ENCODE results near the gene MSH2.

The MSH2 gene

DNA sequence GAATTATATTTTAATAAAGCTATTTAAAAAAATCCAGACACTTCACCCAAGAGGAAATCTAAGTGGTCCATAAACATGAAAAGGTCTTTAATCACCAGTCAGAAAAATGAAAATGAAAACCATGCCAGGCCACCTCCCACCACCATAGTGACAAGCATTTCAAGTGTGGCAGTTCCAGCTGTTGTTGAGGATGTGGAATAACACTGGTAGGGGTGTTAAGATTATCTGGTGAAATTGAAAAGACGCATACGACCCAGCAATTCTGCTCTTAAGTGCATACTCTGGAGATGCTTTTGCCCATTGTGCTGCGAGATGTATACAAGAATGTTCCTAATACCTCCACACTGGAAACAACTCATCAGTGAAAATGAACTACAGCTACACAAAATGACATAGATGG is 82.2 kb downstream of the MSH2 start:
- Histone ChIP-seq H3K27me3 (ENCODE audit: control insufficient read depth, insufficient read depth, low read length) (no peaks in the 10 kb centered on the region), H3K9ac (ENCODE audit: low read depth, low read length) (no peak overlapping the region), H3K4me1 (ENCODE audit: control insufficient read depth, insufficient read depth, low read length) (peaks cover 15% of the 10 kb centered on the region), H3K36me3 (ENCODE audit: insufficient read depth, low read length) (peaks cover 9% of the 10 kb centered on the region), H3K4me3 (ENCODE audit: low read length) (no peak overlapping the region), H3K4me2 (ENCODE audit: low read length) (no peak overlapping the region), H3K9me3 (replicated peaks; ENCODE audit: low read length) (no peaks in the 10 kb centered on the region)

DNA sequence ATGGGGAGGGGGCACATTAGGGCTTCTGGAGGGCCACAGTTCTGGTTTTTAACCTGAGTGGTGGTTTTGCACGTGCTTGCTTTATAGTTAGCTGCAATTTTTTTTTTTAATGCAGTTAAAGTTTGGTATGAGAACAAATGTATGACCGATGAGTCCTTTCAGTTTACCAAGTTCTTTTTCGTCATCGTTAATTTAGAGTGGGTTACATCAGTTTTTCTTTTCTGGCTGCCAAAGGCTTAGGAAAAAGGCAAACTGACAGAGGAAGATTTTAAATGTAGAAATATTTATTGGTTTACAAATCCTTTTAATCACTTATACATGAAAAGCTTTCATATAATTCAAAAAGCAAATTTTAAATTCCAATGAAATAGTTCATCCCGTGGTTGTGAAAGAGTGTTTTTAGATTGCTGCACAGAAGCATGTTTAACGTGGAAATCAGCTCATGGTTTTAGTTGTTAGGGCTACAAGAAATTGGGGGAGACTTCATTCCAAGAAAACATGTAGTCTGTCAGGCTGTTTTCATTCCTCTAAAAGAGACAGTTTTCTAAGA is 82.9 kb downstream of the MSH2 start:
- Histone ChIP-seq H3K4me3 (ENCODE audit: low read length) (no peak overlapping the region), H3K9ac (ENCODE audit: low read depth, low read length) (no peak overlapping the region), H3K4me1 (ENCODE audit: control insufficient read depth, insufficient read depth, low read length) (peaks cover 15% of the 10 kb centered on the region), H3K27me3 (ENCODE audit: control insufficient read depth, insufficient read depth, low read length) (no peaks in the 10 kb centered on the region), H3K9me3 (replicated peaks; ENCODE audit: low read length) (no peaks in the 10 kb centered on the region), H3K4me2 (ENCODE audit: low read length) (no peak overlapping the region), H3K36me3 (ENCODE audit: insufficient read depth, low read length) (peaks cover 9% of the 10 kb centered on the region)

DNA sequence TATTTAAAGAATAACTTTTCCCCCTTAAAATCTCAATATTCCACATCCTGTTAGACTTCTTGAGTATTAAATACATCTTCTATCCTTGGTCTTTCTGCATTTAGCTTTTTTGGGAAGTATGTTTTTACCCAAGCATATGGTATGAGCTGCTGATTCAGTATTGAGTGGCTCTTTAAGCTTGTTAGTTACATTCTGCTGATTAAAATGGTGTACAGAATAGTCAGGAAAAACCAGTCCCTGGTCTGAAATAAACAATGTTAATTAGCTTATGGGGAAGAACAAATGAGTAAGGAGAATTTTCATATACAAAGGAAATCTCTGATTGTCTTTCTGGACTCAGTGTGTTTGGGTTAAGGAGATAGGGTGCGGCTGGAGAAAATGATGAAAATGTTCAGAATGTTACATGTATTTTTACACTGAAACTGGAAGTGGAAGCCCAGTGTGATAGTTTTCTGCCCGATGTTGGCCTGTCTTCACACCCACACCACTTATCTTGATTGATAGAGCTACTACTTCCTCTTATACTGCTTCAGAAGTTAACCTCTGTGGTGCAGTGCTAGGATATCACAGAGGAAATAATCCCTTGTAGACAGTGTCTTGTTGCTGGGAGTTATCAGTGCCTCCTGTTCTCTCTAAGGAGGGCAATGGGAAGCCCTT is 84.0 kb downstream of the MSH2 start:
- Histone ChIP-seq H3K4me1 (ENCODE audit: control insufficient read depth, insufficient read depth, low read length) (peaks cover 15% of the 10 kb centered on the region), H3K9me3 (replicated peaks; ENCODE audit: low read length) (no peaks in the 10 kb centered on the region), H3K4me3 (ENCODE audit: low read length) (no peak overlapping the region), H3K4me2 (ENCODE audit: low read length) (no peak overlapping the region), H3K36me3 (ENCODE audit: insufficient read depth, low read length) (peaks cover 9% of the 10 kb centered on the region), H3K27me3 (ENCODE audit: control insufficient read depth, insufficient read depth, low read length) (no peaks in the 10 kb centered on the region), H3K9ac (ENCODE audit: low read depth, low read length) (no peak overlapping the region)

DNA sequence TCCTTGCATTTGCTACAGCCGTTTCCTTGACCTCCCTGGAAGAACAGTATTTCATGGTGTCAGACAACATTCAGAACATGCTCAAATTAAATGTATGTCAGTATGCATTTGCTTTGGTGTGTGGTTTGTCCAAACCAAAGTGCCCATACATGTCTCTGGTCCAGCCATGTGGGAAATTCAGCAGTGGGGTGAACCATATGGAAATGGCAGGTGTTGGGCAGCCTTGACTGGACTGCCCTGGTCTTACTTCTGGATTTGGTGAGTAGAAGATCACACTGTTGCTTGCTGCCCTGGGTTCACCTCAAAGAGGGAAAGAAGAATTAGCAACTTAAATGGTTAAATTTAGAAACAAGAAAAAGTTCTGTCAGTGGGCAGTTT is 84.5 kb downstream of the MSH2 start:
- Histone ChIP-seq H3K9me3 (replicated peaks; ENCODE audit: low read length) (no peaks in the 10 kb centered on the region), H3K4me2 (ENCODE audit: low read length) (no peak overlapping the region), H3K4me3 (ENCODE audit: low read length) (no peak overlapping the region), H3K27me3 (ENCODE audit: control insufficient read depth, insufficient read depth, low read length) (no peaks in the 10 kb centered on the region), H3K4me1 (ENCODE audit: control insufficient read depth, insufficient read depth, low read length) (peaks cover 15% of the 10 kb centered on the region), H3K9ac (ENCODE audit: low read depth, low read length) (no peak overlapping the region), H3K36me3 (ENCODE audit: insufficient read depth, low read length) (peaks cover 9% of the 10 kb centered on the region)

DNA sequence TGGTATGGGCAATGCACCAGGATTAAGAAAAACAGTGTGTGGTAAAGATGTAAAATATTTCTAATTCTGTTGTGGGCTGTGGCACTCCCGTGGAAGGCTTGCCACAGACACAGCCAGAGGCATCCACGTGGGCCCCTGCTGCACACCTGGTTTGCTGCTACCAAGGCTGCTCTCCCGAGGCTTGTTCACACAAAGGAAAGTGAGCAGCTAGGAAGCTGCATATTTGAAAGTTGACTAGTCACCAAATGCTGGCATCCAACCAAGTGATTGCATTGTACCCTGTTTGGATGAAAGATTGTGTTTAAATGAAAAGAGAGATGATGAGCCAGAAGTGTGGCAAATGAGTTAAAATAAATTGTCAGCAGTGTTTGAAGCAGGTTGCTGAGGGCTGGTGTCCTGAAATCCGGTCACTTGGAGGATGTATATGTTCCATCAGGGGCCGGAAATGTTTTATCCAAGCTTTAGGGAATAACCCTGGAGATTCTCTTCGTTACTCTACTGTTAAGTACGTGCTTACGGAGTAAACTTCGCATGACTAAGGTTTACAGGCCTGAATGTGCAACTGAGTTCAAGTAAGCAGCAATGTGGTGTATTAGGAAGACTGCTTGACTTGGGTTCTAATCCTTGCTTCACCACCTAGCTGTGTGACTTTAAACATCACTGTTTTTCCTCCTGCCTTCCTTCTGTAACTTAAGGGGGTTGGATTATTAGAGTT is 86.1 kb downstream of the MSH2 start:
- Histone ChIP-seq H3K27me3 (ENCODE audit: control insufficient read depth, insufficient read depth, low read length) (no peaks in the 10 kb centered on the region), H3K9ac (ENCODE audit: low read depth, low read length) (no peak overlapping the region), H3K4me3 (ENCODE audit: low read length) (no peak overlapping the region), H3K4me2 (ENCODE audit: low read length) (no peak overlapping the region), H3K36me3 (ENCODE audit: insufficient read depth, low read length) (peaks cover 8% of the 10 kb centered on the region), H3K9me3 (replicated peaks; ENCODE audit: low read length) (no peaks in the 10 kb centered on the region), H3K4me1 (ENCODE audit: control insufficient read depth, insufficient read depth, low read length) (peaks cover 15% of the 10 kb centered on the region)

DNA sequence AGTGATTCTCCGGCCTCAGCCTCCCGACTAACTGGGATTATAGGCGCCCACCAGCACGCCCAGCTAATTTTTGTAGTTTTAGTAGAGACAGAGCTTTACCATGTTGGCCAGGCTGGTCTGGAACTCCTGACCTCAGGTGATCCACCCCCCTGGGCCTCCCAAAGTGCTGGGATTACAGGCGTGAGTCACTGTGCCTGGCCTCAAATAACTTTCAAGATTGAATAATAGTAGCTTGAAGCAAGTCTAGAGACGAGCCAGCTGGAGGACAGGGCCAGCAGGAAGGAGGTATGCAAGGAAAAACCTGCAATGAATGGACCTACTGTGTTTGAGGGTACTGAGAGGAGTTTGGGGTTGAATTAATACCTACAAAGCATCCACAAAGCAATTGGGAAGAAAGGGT is 87.5 kb downstream of the MSH2 start:
- H3K4me1 ChIP-seq (ENCODE audit: control insufficient read depth, insufficient read depth, low read length): peaks cover 14% of the 10 kb centered on the region
- no peak overlapping the region for H3K4me2 ChIP-seq (ENCODE audit: low read length)
- no peaks in the 10 kb centered on the region for H3K27me3 ChIP-seq (ENCODE audit: control insufficient read depth, insufficient read depth, low read length)
- H3K4me3 ChIP-seq (ENCODE audit: low read length): no peak overlapping the region
- no peaks in the 10 kb centered on the region for H3K9me3 ChIP-seq (replicated peaks; ENCODE audit: low read length)
- no peaks in the 10 kb centered on the region for H3K36me3 ChIP-seq (ENCODE audit: insufficient read depth, low read length)
- no peak overlapping the region for H3K9ac ChIP-seq (ENCODE audit: low read depth, low read length)

DNA sequence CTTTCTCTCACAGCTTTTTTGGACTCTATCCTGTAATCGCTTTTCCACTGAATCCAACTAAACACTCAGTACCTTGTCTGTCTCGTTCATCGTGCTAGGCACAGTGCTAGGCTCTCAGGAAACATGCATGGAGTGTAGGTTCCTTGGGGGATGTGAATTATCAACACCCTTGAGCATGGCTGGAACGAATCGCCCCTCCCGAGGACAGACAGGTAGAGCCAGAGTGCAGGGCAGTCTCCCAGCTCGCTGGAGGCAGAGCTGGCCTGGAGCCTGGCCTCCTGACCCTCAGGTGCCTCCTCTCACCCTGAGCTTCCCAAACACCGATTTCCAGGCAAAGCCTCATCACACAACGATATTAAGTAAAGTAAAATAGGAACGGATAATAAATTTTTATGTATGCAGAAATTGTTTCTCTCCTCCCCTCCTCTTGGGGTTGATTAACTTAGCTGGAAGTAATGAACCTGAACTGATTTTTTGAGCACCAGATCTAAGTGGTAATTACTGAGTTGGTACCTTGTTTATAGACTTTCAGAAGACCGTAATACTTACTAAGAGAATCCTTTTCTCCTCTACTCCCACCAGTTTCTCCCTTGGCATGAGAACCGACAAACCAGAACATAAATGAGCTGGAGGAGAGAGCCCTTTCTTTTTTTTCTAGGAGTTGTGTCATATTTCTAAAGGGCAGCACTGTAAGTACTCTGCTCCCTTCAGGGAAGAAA is 90.5 kb downstream of the MSH2 start:
- Histone ChIP-seq H3K4me3 (ENCODE audit: low read length) (no peak overlapping the region), H3K9me3 (replicated peaks; ENCODE audit: low read length) (no peaks in the 10 kb centered on the region), H3K27me3 (ENCODE audit: control insufficient read depth, insufficient read depth, low read length) (no peaks in the 10 kb centered on the region), H3K4me2 (ENCODE audit: low read length) (no peak overlapping the region), H3K4me1 (ENCODE audit: control insufficient read depth, insufficient read depth, low read length) (peaks cover 8% of the 10 kb centered on the region), H3K9ac (ENCODE audit: low read depth, low read length) (no peak overlapping the region), H3K36me3 (ENCODE audit: insufficient read depth, low read length) (no peaks in the 10 kb centered on the region)

DNA sequence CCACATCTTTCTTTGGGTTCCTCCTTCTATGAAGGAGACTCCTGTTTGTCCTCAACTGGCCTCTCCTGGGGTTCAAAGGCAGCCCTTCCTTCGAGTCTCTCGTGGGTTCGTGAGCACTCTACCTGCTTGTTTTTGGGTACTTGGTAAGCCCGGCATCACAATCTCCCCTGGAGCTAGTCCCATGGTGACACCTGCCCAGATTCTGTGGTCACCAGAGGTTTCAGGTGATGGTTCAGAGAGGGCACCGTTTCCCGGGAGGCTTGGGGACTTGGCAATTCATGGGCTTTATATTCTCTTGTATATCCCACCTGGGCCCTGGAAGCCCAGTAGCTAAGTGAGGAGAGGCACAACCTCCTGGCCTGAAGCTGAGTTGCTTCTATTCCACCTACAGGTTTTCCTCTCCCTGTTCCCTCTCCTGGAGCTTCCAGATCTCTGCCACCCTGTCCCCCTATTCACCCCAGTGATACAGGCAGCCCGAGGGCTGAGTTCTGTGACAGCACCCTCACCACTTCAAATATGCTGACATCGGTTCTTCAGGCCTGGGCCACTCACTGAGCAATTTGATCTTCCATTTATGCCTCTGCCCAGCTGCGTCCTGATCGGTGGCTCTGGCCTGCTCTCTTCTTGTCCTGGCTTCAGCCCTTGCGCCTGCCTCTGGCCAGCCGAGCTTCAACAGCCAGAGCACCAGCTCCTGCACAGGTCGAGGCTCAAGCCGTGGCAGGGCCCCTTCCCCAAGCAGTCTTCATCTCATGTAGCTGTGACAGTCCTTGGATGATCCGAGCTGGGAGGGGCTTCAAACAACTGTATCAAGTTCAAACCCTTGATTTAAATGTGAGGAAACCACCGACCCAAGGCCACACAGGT is 91.5 kb downstream of the MSH2 start:
- Histone ChIP-seq H3K36me3 (ENCODE audit: insufficient read depth, low read length) (no peaks in the 10 kb centered on the region), H3K4me2 (ENCODE audit: low read length) (no peak overlapping the region), H3K4me1 (ENCODE audit: control insufficient read depth, insufficient read depth, low read length) (no peaks in the 10 kb centered on the region), H3K27me3 (ENCODE audit: control insufficient read depth, insufficient read depth, low read length) (no peaks in the 10 kb centered on the region), H3K9me3 (replicated peaks; ENCODE audit: low read length) (peaks cover under 1% of the 10 kb centered on the region), H3K9ac (ENCODE audit: low read depth, low read length) (no peak overlapping the region), H3K4me3 (ENCODE audit: low read length) (no peak overlapping the region)

DNA sequence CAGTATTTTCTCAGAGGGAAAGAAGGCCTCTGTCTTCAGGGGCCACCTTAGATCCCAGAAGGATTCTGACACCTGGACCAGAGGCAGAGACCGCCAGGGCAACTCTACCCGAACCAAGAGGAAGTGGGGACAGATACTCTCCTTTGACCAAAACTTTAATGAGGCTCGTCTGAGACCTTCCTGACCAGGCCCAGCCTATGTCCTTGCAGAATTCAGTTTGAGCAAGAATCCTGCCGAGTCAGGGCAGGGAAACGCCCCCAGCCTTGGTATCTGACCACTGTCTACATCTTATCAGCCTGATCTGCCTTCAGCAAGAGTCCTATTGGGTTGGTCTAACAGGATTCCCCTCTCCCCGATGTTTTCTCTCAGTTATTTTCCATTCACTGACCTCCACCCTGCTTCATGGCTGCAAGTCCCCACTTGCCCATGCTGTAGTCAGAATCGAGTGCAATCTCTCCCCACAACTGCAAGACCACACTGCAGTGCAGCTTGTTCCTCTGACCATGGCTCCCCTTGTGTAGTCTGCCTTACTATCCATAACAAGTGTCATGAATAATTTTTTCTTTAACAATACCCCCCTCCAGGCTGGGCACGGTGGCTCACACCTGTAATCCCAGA is 95.0 kb downstream of the MSH2 start:
- Histone ChIP-seq H3K4me2 (ENCODE audit: low read length) (no peak overlapping the region), H3K4me3 (ENCODE audit: low read length) (no peak overlapping the region), H3K27me3 (ENCODE audit: control insufficient read depth, insufficient read depth, low read length) (no peaks in the 10 kb centered on the region), H3K36me3 (ENCODE audit: insufficient read depth, low read length) (no peaks in the 10 kb centered on the region), H3K9me3 (replicated peaks; ENCODE audit: low read length) (peaks cover 10% of the 10 kb centered on the region), H3K9ac (ENCODE audit: low read depth, low read length) (no peak overlapping the region), H3K4me1 (ENCODE audit: control insufficient read depth, insufficient read depth, low read length) (peaks cover 10% of the 10 kb centered on the region)

DNA sequence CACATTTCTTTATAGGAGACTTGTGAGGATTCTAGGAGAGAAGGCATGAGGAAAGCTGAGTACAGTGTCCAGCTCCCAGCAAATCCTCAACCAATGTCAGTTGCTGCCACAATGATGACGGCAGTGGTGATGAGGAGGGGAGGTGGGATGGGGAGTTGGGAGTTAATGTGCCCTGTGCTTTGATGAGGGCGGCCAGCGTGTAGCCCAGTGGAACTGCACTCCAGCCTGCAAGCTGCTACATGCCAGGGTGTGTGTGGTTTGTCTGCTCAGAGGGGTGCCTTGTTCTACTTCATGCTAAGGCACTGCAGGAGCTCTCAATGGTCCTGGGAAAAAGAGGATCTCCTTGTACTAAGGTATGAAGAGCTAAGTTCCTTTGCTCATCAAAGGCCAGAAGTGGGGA is 96.1 kb downstream of the MSH2 start:
- H3K4me1 ChIP-seq (ENCODE audit: control insufficient read depth, insufficient read depth, low read length): peaks cover 10% of the 10 kb centered on the region
- no peak overlapping the region for H3K4me3 ChIP-seq (ENCODE audit: low read length)
- no peak overlapping the region for H3K9ac ChIP-seq (ENCODE audit: low read depth, low read length)
- no peaks in the 10 kb centered on the region for H3K36me3 ChIP-seq (ENCODE audit: insufficient read depth, low read length)
- no peaks in the 10 kb centered on the region for H3K27me3 ChIP-seq (ENCODE audit: control insufficient read depth, insufficient read depth, low read length)
- H3K9me3 ChIP-seq (replicated peaks; ENCODE audit: low read length): peaks cover 10% of the 10 kb centered on the region
- H3K4me2 ChIP-seq (ENCODE audit: low read length): no peak overlapping the region

Measured in skeletal muscle satellite cell (primary cell).